ENCODE measurements around the gene TMEM53. TPM values are rescaled to one million over a fixed set of nuclear protein-coding genes. Genes with fewer than 3 reads are reported as not detected.

The TMEM53 gene
- polyA plus RNA-seq, 1 of the 3 experiments (the other 2 are of a cell fraction) = 14.9 TPM

GRCh38 chr1:44713321-44713781 is 39.1 kb upstream of the TMEM53 start:
- 36% methylated on average over 3 of the region's 6 CpGs for WGBS (ENCODE audit: low lambda C conversion rate)

More at GRCh38 chr1:44713321-44713781, 39.1 kb upstream of the TMEM53 start:
- Histone ChIP-seq H3K4me1 (ENCODE audit: control insufficient read depth in 1 of 2, insufficient read depth in 2 of 2, low read depth in 1 of 2, low read length in 1 of 2) (no peaks in the 10 kb centered on the region), H3K27ac (ENCODE audit: low read depth in 2 of 2, low read length in 1 of 2) (no peak overlapping the region), H3F3A (replicated peaks; ENCODE audit: insufficient read depth) (peaks cover 4% of the 10 kb centered on the region), H3K9ac (no peak overlapping the region), H3K4me3 (ENCODE audit: low read depth in 2 of 2, low read length in 1 of 2) (no peak overlapping the region), H3K27me3 (ENCODE audit: insufficient read depth) (no peaks in the 10 kb centered on the region), H2AFZ (ENCODE audit: low read depth) (no peak overlapping the region), H3K79me2 (ENCODE audit: insufficient read depth) (no peaks in the 10 kb centered on the region), H3K9me2 (no peaks in the 10 kb centered on the region), H3K36me3 (replicated peaks in 1 of 2; ENCODE audit: control insufficient read depth in 1 of 2, insufficient read depth in 2 of 2, low read length in 1 of 2) (no peaks in the 10 kb centered on the region), H3K4me2 (no peak overlapping the region), H4K20me1 (ENCODE audit: insufficient read depth) (no peaks in the 10 kb centered on the region), H3K9me3 (no peaks in the 10 kb centered on the region)
- no peak for DNase-seq
- ChIA-PET POLR2A (no interaction called here), CTCF (interaction anchor here (0.5 to 7.8 kb wide), 7 partner anchors 9 to 267 kb away, joined by 3 to 52 read pairs (median 3); partner anchors contain the start of gene RNU5D-1)
- TF ChIP-seq RCOR1 (IDR thresholded peaks at IDR 0.05; ENCODE audit: low read length) = no peak
- TF ChIP-seq PBX3 (IDR thresholded peaks at IDR 0.05) = no peak
- no peak for TF ChIP-seq NRF1 (IDR thresholded peaks at IDR 0.05; ENCODE audit: low read depth, low read length)
- no peak for TF ChIP-seq CHD2 (IDR thresholded peaks at IDR 0.05; ENCODE audit: low read length, partially characterized antibody)
- no peak for TF ChIP-seq EP300 (IDR thresholded peaks at IDR 0.05; ENCODE audit: borderline replicate concordance in 1 of 2, low read depth in 1 of 2, low read length in 1 of 2)
- TF ChIP-seq MAX (IDR thresholded peaks at IDR 0.05; ENCODE audit: low read depth) = no peak
- no peak for TF ChIP-seq FOXM1 (IDR thresholded peaks at IDR 0.05; ENCODE audit: low read depth)
- TF ChIP-seq USF1 (IDR thresholded peaks at IDR 0.05; ENCODE audit: borderline replicate concordance, low read depth) = no peak
- TF ChIP-seq IRF3 (IDR thresholded peaks at IDR 0.05; ENCODE audit: low read depth, low read length) = no peak
- no peak for TF ChIP-seq SMC3 (IDR thresholded peaks at IDR 0.05; ENCODE audit: low read depth, low read length)
- no peak for TF ChIP-seq CTCF (IDR thresholded peaks at IDR 0.05)
- TF ChIP-seq JUND (IDR thresholded peaks at IDR 0.05) = no peak
- no peak for TF ChIP-seq ZBTB33 (IDR thresholded peaks at IDR 0.05; ENCODE audit: borderline replicate concordance, low read depth)
- no peak for TF ChIP-seq RAD21 (IDR thresholded peaks at IDR 0.05; ENCODE audit: low read length)
- TF ChIP-seq TEAD4 (IDR thresholded peaks at IDR 0.05; ENCODE audit: borderline replicate concordance, insufficient read depth) = no peak
- no peak for TF ChIP-seq RXRA (IDR thresholded peaks at IDR 0.05; ENCODE audit: borderline replicate concordance, low read depth)
- no peak for TF ChIP-seq USF2 (IDR thresholded peaks at IDR 0.05; ENCODE audit: borderline replicate concordance, low read depth, low read length)
- TF ChIP-seq TAF1 (IDR thresholded peaks at IDR 0.05; ENCODE audit: borderline replicate concordance, low read depth, low read length) = no peak
- TF ChIP-seq ELF1 (IDR thresholded peaks at IDR 0.05) = no peak
